Hepatocyte (in vitro differentiated cells): Measurements from ENCODE around the gene KAT7.
"Not testable (repeated sequence)": the region's sequence is repeated elsewhere in the genome, so short reads cannot be mapped to it uniquely, and the experiment has no call there.

Experiments used
- EZH2 ChIP-seq: fragments of 200-600 bp; sonication (generic); IDR thresholded peaks from 2 replicates; pipeline ENCODE4 v1.6.1; 2016; ENCODE audit warnings: antibody characterized with exemption, mild to moderate bottlenecking, borderline replicate concordance
- TF ChIP-seq, protein P1 (sequence below): fragments of 200-600 bp; sonication (generic); IDR thresholded peaks from 2 replicates; pipeline ENCODE4 v1.5.1; 2016; ENCODE audit warnings: antibody characterized with exemption, mild to moderate bottlenecking; ENCODE audit not compliant: poor library complexity

DNA sequence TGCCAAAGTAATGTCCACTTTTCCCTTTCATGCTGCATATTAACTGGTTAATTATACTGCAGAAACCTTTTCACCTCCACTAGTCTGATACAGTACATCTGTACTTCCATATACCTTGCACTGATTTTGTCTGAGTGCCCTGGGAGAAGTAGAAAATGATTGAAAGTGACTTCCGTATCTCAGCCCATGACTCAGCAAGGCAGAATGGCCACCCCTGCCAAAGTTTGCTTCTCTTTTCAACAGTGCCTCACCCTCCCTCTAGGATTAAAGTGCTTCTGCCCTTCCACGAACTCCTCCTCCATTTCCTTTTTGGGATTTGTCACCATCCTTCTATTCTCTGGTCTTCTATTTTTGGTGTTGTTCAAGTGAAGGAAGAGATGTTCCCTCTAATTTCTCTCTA lies 39.8 kb downstream of the KAT7 start:
- TF ChIP-seq, protein P1, sequence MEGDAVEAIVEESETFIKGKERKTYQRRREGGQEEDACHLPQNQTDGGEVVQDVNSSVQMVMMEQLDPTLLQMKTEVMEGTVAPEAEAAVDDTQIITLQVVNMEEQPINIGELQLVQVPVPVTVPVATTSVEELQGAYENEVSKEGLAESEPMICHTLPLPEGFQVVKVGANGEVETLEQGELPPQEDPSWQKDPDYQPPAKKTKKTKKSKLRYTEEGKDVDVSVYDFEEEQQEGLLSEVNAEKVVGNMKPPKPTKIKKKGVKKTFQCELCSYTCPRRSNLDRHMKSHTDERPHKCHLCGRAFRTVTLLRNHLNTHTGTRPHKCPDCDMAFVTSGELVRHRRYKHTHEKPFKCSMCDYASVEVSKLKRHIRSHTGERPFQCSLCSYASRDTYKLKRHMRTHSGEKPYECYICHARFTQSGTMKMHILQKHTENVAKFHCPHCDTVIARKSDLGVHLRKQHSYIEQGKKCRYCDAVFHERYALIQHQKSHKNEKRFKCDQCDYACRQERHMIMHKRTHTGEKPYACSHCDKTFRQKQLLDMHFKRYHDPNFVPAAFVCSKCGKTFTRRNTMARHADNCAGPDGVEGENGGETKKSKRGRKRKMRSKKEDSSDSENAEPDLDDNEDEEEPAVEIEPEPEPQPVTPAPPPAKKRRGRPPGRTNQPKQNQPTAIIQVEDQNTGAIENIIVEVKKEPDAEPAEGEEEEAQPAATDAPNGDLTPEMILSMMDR, result not testable (repeated sequence)
- TF ChIP-seq EZH2, result not testable (repeated sequence)
